HepG2 (cell line): ENCODE data around the gene SPATA21. TPM values are rescaled to one million over a fixed set of nuclear protein-coding genes. Genes with fewer than 3 reads are reported as not detected.

Source experiments
- BORCS8-MEF2B ChIP-seq: sonication (generic); formaldehyde crosslinking; IDR thresholded peaks from 2 replicates; pipeline ENCODE4 v1.8.0; 2022; ENCODE audit warnings: mild to moderate bottlenecking, missing genetic modification reagents
- CAMTA2 ChIP-seq: sonication (generic); formaldehyde crosslinking; IDR thresholded peaks from 2 replicates; pipeline ENCODE4 v1.4.0; 2020; ENCODE audit warnings: mild to moderate bottlenecking, missing genetic modification reagents, borderline replicate concordance
- CHCHD3 ChIP-seq: sonication (generic); formaldehyde crosslinking; IDR thresholded peaks from 2 replicates; pipeline ENCODE4 v1.8.0; 2022; ENCODE audit warnings: mild to moderate bottlenecking, missing genetic modification reagents, moderate library complexity
- DNMT3B ChIP-seq: conservative IDR thresholded peaks from 2 replicates; pipeline ENCODE4 v1.6.1; 2016; ENCODE audit warnings: missing biosample characterization, control low read depth
- HNRNPK ChIP-seq: fragments of 200-400 bp; formaldehyde crosslinking; IDR thresholded peaks from 2 replicates; pipeline ENCODE4 v1.6.1; 2018; ENCODE audit warnings: low read length, low read depth, moderate library complexity, mild to moderate bottlenecking; ENCODE audit not compliant: poor library complexity, severe bottlenecking
- JDP2 ChIP-seq: sonication (generic); formaldehyde crosslinking; IDR thresholded peaks from 2 replicates; pipeline ENCODE4 v1.8.1; 2022; ENCODE audit warnings: missing genetic modification reagents, borderline replicate concordance
- JUNB ChIP-seq: sonication (generic); formaldehyde crosslinking; IDR thresholded peaks from 2 replicates; pipeline ENCODE4 v1.8.0; 2022; ENCODE audit warnings: missing genetic modification reagents, mild to moderate bottlenecking, borderline replicate concordance
- KLF9 ChIP-seq: IDR thresholded peaks from 2 replicates; pipeline ENCODE4 v1.6.1; 2016; ENCODE audit warnings: low read depth
- NFIC ChIP-seq: IDR thresholded peaks from 2 replicates; pipeline ENCODE4 v1.6.1; 2012; ENCODE audit warnings: mild to moderate bottlenecking, low read length, inconsistent platforms
- NR3C1 ChIP-seq: sonication (generic); formaldehyde crosslinking; IDR thresholded peaks from 2 replicates; pipeline ENCODE4 v1.4.0; 2020; ENCODE audit warnings: missing genetic modification reagents
- PAX8 ChIP-seq: sonication (generic); formaldehyde crosslinking; IDR thresholded peaks from 2 replicates; pipeline ENCODE4 v1.8.0; 2022; ENCODE audit warnings: mild to moderate bottlenecking, missing genetic modification reagents, borderline replicate concordance
- SMYD3 ChIP-seq: sonication (generic); formaldehyde crosslinking; IDR thresholded peaks from 2 replicates; pipeline ENCODE4 v1.8.1; 2023; ENCODE audit warnings: mild to moderate bottlenecking, missing genetic modification reagents
- SUZ12 ChIP-seq: fragments of 150-350 bp; IDR thresholded peaks from 2 replicates; pipeline ENCODE4 v1.6.1; 2014; ENCODE audit warnings: low read depth, low read length
- ZNF282 ChIP-seq: fragments of 450-650 bp; IDR thresholded peaks from 2 replicates; pipeline ENCODE4 v1.6.1; 2018; ENCODE audit not compliant: partially characterized antibody
- ZNF329 ChIP-seq: sonication (generic); formaldehyde crosslinking; IDR thresholded peaks from 2 replicates; pipeline ENCODE4 v1.9.0; 2021; ENCODE audit warnings: low read depth, mild to moderate bottlenecking, missing genetic modification reagents
- ZNF501 ChIP-seq: sonication (generic); formaldehyde crosslinking; IDR thresholded peaks from 2 replicates; pipeline ENCODE4 v1.5.1; 2020; ENCODE audit warnings: mild to moderate bottlenecking, moderate library complexity, missing genetic modification reagents
- polyA plus RNA-seq, 8 experiments: library from polyadenylated mRNA; depleted of rRNA in 3 of 8; stranded (reverse) in 7 of 8; unstranded in 1 of 8; fragments of >200 nt; fragmentation: Illumina TruSeq in 4 of 8; extraction: Trizol in 4 of 8; gene quantifications; 2 replicates each; pipeline versions ENCODE4 v1.2.1 to v1.2.3, GENCODE V29; 2011 to 2016; ENCODE audit warnings: low read depth in 4 of 8, missing spikeins in 1 of 8, mixed read lengths in 1 of 8; ENCODE audit not compliant: insufficient read depth in 1 of 8
- total RNA-seq, 5 experiments: library from RNA; depleted of rRNA; stranded (reverse); fragments of >200 nt; fragmentation: Illumina TruSeq; extraction: Trizol; gene quantifications; 2 replicates each; pipeline ENCODE4 v1.2.3, GENCODE V29; 2016; ENCODE audit warnings: low read depth in 1 of 5
- TF ChIP-seq, protein P1 (sequence below): sonication (generic); formaldehyde crosslinking; IDR thresholded peaks from 2 replicates; pipeline ENCODE4 v1.8.0; 2022; ENCODE audit warnings: mild to moderate bottlenecking, missing genetic modification reagents, moderate library complexity
- TF ChIP-seq, protein P2 (sequence below): sonication (generic); formaldehyde crosslinking; IDR thresholded peaks from 2 replicates; pipeline ENCODE4 v1.9.0; 2021; ENCODE audit warnings: missing genetic modification reagents, mild to moderate bottlenecking, borderline replicate concordance
- TF ChIP-seq, protein P3 (sequence below): sonication (generic); formaldehyde crosslinking; IDR thresholded peaks from 2 replicates; pipeline ENCODE4 v1.8.1; 2023; ENCODE audit warnings: mild to moderate bottlenecking, missing genetic modification reagents
- TF ChIP-seq, protein P4 (sequence below), 2 experiments: sonication (generic) in 1 of 2; formaldehyde crosslinking in 1 of 2; IDR thresholded peaks; 2 replicates each; pipeline versions ENCODE4 v1.5.1 to v1.6.1; 2011 to 2020; ENCODE audit warnings: borderline replicate concordance in 1 of 2, low read depth in 1 of 2, low read length in 1 of 2, mild to moderate bottlenecking in 1 of 2, missing genetic modification reagents in 1 of 2, moderate library complexity in 1 of 2
- TF ChIP-seq, protein P5 (sequence below): sonication (generic); formaldehyde crosslinking; IDR thresholded peaks from 2 replicates; pipeline ENCODE4 v1.5.0; 2020; ENCODE audit warnings: mild to moderate bottlenecking, missing genetic modification reagents, borderline replicate concordance

Gene SPATA21
- total and polyA plus RNA-seq, 2 of the 13 experiments (the other 11 are each of a cell fraction or from before 2014, with no cell fraction given) = 0.80 to 1.4 TPM

DNA sequence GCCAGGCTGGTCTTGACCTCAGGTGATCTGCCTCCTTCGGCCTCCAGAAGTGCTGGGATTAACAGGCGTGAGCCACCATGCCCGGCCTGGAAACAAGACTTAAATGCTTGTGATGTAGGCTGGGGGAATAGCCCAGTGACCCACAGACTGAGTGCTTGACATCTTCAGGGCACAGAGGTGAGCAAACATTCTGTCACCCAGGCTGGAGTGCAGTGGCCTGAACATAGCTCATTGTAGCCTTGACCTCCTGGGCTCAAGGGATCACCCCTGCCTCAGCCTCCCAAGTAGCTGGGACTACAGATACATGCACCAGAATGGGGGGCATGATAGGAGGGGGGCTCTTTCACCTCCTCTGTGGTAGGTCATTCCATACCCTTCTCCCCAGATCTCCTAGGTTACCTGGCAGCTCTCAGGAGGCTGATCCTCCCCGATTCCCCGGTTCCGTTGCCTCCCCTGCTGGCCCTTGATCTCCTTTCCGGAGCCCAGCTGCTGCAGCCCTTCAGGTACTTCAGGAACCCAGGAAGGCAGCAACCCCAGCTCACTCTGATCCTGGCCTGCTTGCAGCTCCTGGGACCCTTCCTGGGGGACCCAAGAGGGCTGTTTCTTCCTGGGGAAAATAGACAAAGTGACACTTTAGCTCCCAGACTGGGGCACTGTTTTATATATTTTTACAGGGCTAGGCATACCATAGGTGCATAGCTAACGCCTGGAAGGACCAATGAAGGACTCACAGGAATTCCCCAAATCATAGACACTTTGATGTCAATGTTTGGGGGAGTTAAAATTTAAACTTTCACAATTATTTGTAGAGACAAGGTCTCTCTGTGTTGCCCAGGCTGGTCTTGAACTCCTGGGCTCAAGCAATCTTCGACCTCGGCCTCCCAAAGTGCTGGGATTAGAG is 11.8 kb downstream of the SPATA21 start (continued):
- TF ChIP-seq, protein P1, sequence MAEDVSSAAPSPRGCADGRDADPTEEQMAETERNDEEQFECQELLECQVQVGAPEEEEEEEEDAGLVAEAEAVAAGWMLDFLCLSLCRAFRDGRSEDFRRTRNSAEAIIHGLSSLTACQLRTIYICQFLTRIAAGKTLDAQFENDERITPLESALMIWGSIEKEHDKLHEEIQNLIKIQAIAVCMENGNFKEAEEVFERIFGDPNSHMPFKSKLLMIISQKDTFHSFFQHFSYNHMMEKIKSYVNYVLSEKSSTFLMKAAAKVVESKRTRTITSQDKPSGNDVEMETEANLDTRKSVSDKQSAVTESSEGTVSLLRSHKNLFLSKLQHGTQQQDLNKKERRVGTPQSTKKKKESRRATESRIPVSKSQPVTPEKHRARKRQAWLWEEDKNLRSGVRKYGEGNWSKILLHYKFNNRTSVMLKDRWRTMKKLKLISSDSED (CRISPR knock-in tag) = no peak
- TF ChIP-seq ZNF329 (CRISPR knock-in tag) (no peak), SUZ12 (no peak), JUNB (no peak), NFIC (no peak), NR3C1 (no peak), ZNF282 (no peak), JDP2 (no peak), CAMTA2 (CRISPR knock-in tag) (no peak), HNRNPK (no peak), KLF9 (CRISPR knock-in tag) (no peak), BORCS8-MEF2B (CRISPR knock-in tag) (no peak), DNMT3B (CRISPR knock-in tag) (no peak), CHCHD3 (no peak), PAX8 (no peak), ZNF501 (CRISPR knock-in tag) (no peak), SMYD3 (no peak)
- TF ChIP-seq, protein P2, sequence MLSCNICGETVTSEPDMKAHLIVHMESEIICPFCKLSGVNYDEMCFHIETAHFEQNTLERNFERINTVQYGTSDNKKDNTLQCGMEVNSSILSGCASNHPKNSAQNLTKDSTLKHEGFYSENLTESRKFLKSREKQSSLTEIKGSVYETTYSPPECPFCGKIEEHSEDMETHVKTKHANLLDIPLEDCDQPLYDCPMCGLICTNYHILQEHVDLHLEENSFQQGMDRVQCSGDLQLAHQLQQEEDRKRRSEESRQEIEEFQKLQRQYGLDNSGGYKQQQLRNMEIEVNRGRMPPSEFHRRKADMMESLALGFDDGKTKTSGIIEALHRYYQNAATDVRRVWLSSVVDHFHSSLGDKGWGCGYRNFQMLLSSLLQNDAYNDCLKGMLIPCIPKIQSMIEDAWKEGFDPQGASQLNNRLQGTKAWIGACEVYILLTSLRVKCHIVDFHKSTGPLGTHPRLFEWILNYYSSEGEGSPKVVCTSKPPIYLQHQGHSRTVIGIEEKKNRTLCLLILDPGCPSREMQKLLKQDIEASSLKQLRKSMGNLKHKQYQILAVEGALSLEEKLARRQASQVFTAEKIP (CRISPR knock-in tag) = no peak
- TF ChIP-seq, protein P3, sequence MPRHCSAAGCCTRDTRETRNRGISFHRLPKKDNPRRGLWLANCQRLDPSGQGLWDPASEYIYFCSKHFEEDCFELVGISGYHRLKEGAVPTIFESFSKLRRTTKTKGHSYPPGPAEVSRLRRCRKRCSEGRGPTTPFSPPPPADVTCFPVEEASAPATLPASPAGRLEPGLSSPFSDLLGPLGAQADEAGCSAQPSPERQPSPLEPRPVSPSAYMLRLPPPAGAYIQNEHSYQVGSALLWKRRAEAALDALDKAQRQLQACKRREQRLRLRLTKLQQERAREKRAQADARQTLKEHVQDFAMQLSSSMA (CRISPR knock-in tag) = no peak
- TF ChIP-seq, protein P4, sequence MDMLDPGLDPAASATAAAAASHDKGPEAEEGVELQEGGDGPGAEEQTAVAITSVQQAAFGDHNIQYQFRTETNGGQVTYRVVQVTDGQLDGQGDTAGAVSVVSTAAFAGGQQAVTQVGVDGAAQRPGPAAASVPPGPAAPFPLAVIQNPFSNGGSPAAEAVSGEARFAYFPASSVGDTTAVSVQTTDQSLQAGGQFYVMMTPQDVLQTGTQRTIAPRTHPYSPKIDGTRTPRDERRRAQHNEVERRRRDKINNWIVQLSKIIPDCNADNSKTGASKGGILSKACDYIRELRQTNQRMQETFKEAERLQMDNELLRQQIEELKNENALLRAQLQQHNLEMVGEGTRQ (IDR thresholded peaks at IDR 0.05; ENCODE audit: low read depth, low read length) = no peak
- TF ChIP-seq, protein P4 (CRISPR knock-in tag; IDR thresholded peaks at IDR 0.05; ENCODE audit: borderline replicate concordance) = no peak
- TF ChIP-seq, protein P5, sequence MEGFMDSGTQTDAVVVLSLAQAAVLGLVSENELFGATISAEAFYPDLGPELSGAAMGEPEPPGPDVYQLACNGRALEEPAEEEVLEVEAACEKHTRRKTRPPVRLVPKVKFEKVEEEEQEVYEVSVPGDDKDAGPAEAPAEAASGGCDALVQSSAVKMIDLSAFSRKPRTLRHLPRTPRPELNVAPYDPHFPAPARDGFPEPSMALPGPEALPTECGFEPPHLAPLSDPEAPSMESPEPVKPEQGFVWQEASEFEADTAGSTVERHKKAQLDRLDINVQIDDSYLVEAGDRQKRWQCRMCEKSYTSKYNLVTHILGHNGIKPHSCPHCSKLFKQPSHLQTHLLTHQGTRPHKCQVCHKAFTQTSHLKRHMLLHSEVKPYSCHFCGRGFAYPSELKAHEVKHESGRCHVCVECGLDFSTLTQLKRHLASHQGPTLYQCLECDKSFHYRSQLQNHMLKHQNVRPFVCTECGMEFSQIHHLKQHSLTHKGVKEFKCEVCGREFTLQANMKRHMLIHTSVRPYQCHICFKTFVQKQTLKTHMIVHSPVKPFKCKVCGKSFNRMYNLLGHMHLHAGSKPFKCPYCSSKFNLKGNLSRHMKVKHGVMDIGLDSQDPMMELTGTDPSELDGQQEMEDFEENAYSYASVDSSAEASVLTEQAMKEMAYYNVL (CRISPR knock-in tag) = 0 out of 2 replicates have a peak, but pooled peaks have one; percentile 31
